Stimulated activated CD4-positive, alpha-beta T cell treated with anti-CD3 and anti-CD28 coated beads, TNF-alpha, amount 100 ng/mL, for 1 hour (primary cell): Measurements from ENCODE around the gene VSIG10L2.

ENCODE experiments used
- DNase-seq, 3 donors: peaks; one replicate each; pipeline ENCODE4 v3.0.0-alpha.2; 2020; ENCODE audit warnings: low read depth in 3 of 3, low spot score in 1 of 3

The VSIG10L2 gene

DNA sequence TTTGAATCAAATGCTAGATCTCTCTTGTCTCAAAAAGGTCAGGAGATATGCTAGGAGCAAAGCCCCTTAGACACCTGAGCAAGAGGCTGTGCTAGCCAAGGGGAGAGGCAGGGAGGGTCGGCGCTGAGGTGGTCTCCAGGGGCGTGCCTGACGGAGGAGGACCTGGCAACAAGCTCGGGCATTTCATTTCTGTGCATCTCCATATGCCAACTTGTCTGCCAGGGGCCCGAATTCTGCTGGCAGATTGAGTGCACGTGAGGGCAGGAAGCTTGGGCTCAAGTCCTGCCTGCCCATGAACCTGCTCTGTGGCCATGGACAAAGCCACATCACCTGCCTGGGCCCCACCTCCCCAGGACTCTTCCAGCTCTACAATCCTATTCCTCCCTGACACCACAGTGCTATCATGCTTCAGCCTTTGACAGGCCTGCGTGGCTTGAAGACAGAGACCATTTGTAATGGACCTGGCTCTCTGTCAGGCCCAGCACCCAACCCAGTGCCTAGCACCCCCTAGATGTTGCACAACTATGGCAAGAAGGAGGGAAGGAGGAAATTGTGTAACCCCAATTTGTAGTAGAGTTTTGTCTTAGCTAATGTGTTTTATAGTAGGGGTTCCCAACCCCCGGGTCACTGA lies 16.3 kb upstream of the VSIG10L2 start:
- no peak for DNase-seq

GRCh38 chr11:125930076-125930450 lies 15.8 kb upstream of the VSIG10L2 start:
- no peak for DNase-seq

DNA sequence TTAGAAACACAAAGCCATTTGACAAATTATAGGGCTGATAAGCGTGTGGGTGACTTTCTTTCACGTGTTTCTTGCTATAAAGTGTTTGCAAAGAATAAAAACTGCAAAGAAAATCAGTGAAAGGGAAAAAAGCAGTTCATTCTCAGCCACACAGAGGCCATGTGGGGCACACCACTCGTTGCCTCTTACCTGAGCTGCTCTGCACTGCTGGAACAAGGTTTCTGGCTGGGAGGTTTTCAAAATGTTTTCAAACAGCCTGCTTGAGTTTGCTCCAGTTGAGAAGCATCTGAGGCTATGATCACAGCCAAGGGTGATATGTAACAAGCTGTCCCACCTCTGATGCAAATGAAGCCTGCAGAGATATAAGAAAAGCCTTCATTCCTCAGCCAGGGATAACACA lies 14.7 kb upstream of the VSIG10L2 start:
- no peak for DNase-seq

- no peak for DNase-seq
Observed at GRCh38 chr11:125931668-125932067, 14.2 kb upstream of the VSIG10L2 start.

GRCh38 chr11:125932301-125932700 lies 13.5 kb upstream of the VSIG10L2 start:
- DNase-seq: no peak

DNA sequence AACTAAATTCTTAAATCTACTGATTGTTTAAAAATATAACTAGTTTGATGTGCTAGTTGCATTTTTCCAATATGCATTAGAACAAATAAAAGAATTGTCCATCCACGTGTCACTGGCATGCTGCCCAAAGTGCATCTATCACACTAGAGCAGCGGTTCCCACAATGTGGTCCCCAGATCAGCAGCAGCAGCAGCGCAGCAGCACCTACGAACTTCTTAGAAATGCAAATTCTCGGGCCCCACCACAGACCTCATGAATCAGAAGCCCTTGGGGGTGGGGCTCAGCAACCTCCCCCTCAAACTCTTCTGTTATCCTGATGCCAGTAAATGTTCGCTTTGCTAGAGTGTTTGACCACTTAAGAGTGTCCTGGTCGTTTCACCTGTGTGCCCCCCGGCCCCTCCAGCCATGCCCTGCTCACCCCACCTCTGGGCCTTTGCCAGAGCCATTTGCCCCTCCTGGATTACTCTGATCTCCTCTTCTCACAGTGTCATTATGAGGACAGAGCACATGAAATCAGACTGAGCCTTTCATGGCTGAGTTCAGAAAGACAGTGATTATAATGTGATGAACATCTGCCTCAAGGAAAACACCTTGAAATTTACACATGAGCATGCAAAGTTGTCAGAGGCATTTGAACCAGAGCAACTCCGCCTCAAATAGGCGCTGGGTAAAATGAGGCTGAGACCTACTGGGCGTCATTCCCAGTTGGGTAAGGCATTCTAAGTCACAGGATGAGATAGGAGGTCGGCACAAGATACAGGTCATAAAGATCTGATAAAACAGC lies 12.6 kb upstream of the VSIG10L2 start:
- DNase-seq: no peak

GRCh38 chr11:125934473-125934872 lies 11.4 kb upstream of the VSIG10L2 start:
- no peak for DNase-seq

DNA sequence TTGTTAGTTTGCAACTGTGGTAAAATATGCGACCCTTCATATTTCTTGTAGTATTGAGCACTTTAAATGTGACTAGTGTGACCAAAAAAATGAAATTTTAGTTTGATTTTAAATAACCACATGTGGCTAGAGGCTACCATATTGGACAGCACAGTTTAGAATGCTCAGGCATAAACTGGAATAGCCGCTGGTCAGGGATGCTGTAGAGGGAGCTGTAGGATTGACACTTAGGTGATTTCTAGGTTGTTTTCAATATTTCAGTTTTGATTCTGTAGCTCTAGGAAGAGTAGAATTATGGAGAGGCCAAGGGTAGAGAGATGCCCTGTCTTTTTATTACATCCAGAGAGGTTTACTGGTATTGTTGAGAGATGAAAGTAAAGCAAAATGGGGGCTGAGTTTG lies 10.8 kb upstream of the VSIG10L2 start:
- DNase-seq: no peak

- no peak for DNase-seq
Observed at GRCh38 chr11:125935618-125936199, 10.1 kb upstream of the VSIG10L2 start.

DNA sequence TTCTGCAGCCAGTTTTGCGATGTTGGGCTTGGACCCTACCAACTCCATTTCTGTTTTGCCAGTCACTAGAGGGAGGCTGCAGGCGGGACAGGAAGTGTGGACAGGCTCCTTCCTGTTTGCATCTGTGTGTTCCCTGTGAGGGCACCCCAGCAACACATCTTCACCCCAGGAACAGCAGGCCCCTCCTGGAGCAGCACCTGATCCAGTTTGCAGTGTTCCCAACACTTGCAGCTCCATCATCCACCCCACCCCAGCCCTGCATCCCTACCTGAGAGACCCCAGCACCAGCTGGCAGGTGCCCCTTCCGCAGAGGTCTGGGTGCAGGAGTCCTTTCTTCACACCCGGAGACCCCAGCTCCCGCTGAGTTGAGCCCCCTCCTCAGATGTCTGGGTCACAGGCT lies 7.4 kb upstream of the VSIG10L2 start:
- no peak for DNase-seq

DNA sequence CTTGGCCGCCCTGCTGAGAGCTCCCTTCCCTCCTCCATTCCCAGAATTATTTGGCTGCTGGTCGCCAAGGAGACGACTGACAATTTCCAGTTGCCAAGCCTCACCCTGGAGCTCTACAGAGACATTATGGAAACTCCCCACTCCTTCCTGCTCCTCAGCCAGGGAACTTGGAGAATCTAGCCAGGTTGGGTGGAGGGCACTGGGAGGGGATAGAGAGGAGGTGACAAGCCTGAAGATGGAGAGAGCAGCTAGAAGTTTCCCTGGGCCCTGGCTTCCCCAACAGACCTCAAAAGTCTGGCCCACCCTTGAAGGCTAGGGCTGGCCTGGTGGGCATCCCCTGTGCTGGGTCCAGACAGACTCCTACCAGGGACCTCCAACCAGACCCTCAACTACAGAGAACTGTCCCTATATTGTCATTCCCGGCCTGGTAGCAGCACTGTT lies 6.7 kb upstream of the VSIG10L2 start:
- DNase-seq: no peak

DNA sequence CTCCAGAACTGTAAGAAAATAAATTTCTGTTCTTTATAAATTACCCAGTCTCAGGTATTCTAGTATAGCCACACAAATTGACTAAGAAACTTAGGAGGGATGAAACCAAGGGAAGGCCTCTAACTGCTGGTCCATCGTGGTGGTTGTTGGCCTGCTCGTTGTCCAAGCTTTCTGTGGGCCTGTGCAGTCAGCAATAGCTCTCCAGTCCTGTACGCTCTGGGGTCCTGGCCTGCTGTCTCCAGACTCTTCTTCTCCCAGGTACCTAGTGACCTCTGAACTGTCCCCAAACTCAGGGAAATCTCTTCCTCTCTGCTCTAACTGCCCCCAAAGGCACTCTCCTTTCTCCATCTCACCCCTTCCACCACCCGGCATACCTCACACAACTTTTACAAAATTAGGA lies 5.7 kb upstream of the VSIG10L2 start:
- no peak for DNase-seq

DNA sequence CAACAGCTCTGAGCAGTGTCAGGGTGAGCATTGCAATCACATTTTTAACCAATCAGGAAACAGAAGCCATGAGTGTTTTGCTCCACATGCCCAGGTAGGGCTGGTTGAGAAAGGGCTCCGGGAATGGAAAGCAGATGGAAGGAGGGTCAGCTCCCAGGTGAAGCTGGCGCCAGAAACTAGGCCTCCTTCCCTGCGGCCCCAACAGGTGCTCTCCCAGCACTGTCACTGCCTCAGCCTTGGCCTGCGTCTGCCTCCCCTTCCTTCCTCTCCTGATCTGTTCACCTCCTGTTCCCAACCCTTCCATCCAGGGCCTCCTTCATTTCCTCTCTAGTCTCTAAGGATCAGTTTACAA lies 4.6 kb upstream of the VSIG10L2 start:
- DNase-seq: no peak

- peak in 1 of 3 donors; percentile 39 for DNase-seq
Observed at GRCh38 chr11:125941619-125942611, 3.9 kb upstream of the VSIG10L2 start.

GRCh38 chr11:125942771-125943428 lies 2.9 kb upstream of the VSIG10L2 start:
- no peak for DNase-seq

DNA sequence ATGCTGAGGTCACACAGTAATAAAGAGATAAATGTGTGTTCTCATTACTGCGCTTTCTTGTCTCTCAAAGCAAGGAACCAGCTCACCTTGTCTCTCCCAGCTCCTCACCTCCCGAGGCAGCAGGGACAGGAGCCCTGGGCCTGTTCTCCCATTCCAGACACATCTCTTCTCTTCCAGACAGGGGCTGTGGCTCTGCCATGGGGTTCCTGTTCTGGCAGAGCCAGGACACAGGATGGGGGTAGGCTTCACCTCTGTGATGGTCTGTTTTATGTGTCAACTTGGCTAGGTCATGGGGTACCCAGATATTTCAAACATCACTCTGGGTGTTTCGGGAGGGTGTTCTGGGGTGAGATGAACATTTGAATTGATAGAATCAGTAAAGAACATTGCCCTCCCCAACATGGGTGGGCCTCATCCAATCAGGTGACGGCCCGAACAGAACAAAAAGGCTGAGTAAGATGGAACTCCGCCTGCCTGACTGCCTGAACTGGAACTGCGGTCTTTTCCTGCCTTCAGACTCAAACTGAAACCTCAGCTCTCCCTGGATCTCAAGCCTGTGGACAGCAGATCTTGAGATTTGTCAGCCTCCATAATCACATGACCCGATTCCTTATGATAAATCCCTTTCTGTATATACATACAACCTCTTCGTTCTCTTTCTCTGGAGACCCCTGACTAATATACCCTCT lies 2.0 kb upstream of the VSIG10L2 start:
- DNase-seq: no peak

DNA sequence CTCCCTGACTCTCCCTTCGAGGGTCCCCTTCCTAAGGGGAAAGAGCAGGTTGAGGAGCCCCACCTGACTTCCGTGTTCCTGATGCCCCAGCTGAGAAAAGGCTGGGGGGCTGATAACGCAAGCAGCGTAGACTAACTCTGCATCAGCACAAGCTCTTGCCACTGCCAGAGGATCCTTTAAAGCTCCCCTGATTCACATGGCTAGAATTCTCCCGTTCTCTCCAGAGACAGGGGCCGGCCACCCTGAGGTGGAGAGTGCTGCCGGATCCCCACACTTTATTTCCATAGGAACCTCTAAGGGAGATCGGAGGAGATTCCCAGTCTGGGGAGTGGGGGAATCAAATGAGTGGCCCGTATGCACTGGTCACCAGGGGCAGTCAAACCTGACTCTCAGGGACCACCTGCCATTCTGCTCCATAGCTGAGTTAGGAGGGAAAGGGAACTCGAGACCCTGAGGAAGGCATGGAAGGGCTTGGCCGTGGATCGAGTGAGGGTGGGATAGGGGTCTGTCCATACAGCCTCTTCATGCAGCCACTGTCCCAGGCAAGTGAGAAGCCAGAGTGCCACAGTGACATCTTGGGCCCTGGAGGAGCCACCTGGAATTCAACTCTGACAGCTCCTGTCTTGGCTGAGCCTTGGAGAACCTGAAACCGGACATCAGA lies 1.4 kb upstream of the VSIG10L2 start:
- no peak for DNase-seq

- no peak for DNase-seq
Observed at GRCh38 chr11:125945011-125945796, 640 bp upstream of the VSIG10L2 start.
